GM19372 (cell line): ENCODE results near the gene PDLIM7.

Experiments
- ATAC-seq: cut with Tn5 transposase; IDR thresholded peaks from one replicate; pipeline ENCODE4 v1.9.1; 2021; ENCODE audit warnings: mild to moderate bottlenecking, low read depth, moderate library complexity; ENCODE audit not compliant: unreplicated experiment

PDLIM7 gene

DNA sequence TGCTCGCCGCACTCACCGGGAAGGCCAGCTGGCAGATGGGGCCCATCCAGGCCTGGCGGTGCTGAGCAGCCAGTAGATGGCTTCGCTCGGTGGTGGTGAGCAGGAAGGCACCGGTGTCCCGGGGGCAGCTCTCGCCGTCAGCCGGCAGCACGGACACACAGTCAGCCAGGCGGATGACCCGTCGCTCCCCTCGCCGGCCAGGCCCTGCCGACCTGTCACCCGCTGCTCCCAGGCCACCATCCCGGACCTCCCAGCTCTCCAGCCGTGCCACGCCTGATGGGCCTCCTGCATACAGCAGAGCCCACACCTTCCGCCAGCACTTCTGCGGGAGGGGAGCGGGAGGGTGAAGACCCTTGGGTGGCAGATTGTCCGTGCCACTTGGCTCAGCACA is 10.8 kb upstream of the PDLIM7 start:
- no peak for ATAC-seq

DNA sequence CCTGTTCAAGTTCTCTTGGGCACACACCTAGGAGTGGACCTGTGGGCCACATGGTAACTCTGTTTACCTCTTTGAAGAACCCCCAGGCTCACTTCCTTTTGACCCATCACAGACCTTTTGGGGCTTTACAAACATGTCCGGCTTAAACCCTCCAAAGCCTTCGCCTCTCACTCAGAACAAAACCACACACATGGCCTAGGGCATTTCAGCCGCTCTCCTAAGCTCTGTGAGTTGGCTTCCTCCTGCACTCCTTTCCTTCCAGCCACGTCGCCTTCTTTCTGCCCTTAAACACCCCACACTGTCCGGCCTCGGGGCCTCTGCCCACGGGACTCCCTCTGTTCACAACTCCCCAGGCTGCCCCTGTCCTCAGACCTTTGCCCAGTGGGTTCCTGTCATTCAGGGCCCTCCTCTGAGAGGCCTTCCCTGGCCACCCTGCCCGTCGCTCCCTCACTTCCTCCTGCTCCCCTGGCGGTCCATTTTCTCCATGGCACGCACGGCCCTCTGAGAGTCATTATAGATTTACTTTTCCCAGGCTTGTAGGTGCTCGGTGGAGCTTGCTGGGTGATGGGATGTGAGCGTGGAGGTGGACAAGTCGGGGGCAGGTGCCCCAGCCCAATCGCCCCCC is 10.3 kb upstream of the PDLIM7 start:
- ATAC-seq: no peak

DNA sequence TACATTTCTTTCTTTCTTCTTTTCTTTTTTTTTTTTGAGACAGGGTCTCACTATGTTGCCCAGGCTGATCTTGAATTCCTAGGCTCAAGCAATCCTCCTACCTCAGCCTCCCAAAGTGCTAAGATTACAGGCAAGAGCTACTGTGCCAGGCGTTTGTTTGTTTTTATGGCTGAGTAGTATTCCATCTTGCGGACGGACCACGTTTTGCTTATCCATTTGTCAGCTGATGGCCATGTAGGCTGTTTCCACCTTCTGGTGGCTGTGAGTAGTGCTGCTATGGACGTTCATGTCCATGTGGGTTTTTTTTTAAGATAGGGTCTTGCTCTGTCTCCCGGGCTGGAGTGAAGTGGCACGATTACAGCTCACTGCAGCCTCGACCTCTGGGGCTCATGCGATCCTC is 9.8 kb upstream of the PDLIM7 start:
- ATAC-seq: no peak

DNA sequence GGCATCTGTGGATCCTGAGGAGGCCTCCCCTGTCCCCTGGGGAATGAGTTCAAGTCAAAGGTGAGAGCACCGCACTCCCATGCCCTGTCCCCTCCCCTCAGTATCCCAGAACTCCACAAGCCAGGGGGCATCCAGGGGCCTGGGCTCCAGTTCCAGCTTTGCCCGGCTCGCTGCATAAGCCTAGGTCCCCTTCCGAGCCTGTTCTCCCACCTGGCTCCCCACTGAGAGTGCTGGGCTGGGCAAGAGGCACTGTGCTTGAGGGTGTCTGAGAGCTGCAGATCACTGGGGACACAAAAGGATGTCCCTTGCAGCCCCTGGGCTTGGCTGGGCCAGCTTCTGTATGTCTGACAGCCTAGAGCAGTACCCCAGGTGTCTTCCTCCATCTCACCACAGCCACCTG is 7.7 kb upstream of the PDLIM7 start:
- ATAC-seq: no peak

DNA sequence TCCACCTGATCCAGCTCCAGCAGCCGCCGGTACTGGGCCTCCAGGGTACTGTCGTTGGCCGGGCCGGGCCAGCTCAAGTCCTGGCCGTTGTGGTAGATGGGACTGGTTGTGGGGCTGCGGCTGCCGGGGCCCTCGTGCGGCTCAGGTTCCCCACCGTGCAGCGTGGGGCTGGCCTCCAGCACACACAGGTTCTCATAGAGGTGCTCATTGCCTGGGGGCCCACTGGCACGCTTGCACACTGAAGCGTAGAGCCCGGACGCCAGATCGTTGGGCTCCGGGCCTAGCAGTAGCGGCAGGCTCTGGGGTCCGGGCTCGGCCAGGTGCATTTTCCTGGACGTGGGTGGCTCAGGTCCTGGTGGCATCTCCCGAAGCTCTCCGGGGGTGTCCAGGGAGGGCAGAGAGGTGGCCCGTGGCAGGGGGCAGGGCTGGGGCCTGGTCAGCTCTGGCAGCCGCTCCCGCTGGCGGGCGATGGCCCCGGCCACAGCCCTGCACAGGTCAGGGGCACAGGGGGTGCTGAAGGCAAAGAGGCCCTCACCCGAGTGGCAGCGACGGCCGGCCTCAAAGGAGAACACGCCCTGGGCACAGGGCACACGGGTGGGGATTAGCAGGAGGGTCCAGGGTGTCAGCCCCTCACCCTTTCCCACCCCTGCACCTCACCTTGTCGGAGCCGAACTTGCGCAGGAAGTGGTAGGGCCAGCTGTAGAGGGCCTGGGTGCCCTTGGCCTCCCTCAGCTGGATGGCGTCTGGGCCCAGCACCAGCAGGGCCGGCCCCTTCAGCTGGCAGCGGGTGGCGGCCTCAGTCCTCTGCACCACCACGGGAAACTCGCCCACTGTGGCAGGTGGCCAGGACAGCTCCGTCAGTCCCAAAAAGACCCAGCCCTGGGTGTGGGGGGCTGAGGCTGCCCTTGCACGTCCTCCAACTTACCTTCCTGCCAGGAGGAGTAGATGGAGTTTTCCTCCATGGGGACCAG is 7.0 kb upstream of the PDLIM7 start:
- no peak for ATAC-seq

DNA sequence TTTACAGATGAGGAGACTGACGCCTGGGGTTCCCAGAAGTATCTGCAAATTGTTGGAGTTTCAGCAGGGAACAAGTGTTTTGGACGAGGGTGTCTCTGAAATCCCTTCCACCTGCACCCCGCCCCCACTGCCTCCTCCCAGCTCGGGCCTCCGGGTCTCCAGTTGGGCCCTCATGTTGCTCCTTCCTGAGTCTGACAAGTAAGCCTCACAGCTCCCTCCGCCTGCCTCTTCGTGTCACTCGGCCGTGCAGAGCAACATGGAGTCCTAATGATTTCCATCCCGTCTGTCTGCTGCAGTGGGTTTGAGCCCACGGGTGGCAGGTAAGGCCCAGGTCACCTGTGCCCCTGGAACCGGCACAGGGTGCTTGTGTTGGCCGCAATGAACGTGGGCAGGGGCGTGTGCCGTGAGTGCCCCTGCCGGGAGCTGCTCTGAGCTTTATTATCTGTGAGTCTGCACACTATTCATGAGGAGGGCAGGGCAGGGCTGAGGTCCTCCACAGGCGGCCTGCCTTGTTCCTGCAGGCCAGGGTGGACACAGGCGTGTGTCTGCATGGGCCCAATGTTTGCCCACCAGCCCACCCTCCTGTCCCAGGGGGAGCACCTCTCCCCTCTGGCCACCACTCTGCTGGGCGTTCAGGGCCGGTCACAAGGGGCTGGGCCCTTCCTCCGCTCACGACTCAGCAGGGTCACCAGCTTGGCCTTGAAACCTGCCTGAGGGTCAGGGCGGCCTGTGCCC is 6.1 kb upstream of the PDLIM7 start:
- ATAC-seq: no peak

DNA sequence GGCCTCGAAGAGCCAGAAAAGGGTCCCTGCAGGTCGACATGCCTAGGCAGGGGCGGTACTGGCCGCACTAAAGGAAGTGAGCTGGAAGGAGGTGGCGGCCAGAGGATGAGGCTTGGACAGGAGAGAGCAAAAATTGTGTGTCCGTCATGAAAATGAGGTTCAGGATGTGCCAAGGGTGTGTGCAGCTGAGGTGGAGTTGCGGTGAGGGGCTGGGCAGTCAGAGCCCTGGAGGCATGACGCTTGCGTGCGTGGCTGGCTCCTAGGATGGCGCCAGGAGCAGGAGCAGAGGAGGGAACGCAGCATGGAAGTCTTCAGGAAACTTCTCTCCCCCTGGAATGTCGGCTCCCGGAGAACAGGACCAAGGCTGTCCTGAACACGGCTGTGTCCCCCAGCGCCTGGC is 5.5 kb upstream of the PDLIM7 start:
- no peak for ATAC-seq

DNA sequence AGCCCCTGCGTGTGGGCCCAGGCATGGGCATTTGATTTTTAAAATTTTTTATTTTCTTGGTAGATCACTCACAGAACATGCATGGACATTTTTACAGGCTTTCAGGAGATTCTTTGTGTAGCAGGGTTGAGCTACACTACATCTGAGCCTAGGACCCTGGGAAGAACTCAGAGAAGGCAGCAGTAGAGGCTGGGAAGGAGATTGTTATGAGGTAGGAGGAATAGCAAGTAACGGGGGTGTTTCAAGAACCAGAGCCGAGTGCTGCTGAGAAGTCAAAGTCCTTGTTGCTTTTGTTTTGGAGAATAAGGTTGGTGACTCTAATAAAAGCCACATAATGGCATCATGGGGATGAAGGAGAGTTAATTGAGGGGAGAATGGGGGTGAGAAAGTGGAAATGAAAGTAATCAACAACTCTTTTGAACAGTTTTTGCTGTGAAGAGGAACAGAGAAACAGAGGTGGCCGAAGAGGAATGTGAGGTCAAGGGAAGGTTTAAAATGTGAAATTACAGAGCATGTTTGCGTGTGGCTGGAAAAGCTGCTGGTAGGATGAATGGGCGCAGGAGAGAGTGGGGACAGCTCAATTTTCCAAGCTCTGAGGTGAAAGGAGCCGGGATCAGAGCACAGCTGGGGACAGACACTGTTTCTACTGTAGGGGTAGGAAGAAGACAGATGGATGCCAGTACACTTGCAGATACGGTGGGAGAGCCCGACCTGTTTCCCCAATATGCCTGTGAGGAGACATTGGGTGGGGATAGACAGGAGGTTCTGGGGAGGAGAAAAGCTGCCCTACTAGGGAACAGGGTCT is 4.7 kb upstream of the PDLIM7 start:
- no peak for ATAC-seq

DNA sequence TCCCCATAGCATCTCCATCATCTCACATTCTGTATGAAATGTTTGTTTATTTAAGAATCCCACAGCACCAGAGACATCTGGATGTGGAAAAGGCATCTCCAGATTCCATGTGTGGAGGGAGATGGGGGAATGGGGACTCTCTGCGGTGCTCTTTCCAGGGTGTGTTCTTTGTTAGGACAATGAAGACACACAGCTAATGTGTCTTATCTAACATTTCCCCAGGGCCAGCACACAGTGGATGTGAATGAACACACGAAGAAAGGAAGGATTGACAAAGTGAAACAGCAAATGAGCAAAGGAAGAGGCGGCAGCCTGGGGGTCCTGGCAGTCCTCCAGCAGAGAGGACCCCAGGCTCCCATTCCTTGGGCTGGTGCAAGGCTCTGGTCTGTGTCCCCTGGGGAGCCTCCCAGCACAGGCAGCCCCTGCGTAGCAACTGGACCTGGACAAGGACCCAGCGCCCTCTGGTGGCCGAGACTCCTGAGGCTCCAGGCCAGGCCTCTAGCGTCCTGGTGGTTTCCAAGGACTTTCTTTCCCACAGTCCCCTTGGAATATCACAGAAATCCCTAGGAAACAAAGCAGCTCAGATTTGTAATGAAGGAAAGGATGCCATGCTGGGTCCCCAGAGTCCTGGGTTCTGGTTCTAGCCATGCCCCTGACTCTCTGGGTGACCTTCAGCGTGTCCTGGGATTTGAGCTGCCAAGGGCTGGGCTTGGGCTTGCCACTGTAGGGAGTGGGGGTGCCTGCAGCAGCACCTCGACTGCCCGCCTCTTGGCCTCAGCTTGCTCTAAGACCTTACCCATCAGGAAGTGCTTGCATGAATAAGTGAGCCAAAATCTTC is 3.5 kb upstream of the PDLIM7 start:
- no peak for ATAC-seq

DNA sequence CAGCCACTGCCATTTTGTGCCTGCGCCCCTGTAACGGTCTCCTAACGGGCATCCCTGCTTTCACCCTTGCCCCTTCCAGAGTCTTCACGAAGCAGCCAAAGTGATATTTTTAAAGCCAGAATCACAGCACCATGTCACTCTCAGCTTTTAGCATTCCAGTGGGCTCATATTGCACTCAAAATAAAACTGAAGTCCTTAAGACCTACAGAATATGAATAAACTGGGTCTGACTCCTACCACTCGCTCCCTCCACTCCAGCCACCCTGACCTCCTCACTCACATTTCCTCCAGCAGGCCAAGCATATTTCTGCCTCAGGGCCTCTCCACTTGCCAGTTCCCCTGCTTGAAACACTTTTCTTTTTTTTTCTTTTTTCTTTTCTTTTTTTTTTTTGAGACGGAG is 2.4 kb upstream of the PDLIM7 start:
- no peak for ATAC-seq

DNA sequence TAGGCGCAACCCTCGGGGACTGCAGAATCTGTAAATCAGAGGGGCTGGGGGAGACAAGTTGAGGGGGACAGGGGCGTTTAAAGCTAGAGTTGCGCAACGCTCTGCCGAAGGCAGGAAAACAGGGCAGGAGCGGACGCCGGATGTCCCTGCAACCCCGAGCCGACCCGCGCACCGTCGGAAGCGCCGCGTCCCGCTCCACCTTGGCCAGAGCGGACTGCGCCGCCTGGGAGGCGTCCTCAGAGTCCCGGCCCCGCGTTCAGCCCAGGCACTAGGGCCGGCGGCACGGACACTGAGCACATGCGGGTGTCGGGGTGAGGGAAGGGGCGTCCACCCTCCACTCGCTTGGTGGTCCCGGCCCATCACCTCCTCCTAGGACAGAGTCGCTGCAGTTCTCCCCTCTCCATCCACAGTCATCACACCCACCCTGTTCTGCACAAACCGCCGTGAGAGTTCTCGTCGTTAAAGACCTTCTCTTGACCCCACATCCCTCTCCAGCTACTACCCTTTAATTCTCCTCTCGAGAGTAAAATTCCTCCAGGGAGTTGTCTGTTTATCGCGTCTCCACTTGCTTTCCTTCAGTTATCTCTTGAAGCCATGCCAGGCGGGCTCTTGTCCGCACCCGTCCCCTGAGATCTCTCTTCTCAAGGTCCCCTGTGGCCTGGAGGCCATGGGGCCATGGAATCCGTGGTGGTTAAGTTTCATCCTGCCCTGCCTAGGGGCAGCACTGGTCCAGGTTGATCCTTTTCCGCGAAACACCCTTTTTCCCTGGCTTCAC is 796 bp upstream of the PDLIM7 start:
- no peak for ATAC-seq

DNA sequence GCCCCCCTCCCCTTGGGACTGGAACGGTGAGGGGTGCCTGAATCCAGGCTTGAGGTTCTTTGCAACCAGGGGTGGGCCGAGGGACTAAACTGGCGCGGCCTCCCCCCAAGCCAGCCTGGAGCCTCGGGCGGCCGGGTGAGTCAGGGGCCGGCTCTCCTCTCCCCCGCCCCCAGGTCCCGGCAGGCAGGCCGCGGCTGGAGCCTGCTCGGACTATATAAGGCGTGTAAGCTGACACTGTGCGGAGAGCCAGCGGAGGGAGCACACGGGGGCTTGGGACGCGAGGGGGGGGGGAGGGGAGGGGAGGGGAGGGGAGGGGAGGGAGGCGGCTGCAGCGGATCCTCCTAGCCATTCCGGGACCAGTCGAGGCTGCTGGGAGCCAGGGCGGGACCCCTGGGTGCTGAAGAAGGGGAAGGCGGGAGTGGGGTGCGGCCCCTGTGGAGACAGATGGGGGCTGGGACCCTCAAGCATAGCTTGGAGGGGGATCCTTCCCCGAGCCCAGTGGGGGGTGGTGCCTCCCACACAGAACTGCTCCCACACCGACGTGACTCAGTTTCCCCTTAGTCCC is 595 bp downstream of the PDLIM7 start:
- no peak for ATAC-seq

DNA sequence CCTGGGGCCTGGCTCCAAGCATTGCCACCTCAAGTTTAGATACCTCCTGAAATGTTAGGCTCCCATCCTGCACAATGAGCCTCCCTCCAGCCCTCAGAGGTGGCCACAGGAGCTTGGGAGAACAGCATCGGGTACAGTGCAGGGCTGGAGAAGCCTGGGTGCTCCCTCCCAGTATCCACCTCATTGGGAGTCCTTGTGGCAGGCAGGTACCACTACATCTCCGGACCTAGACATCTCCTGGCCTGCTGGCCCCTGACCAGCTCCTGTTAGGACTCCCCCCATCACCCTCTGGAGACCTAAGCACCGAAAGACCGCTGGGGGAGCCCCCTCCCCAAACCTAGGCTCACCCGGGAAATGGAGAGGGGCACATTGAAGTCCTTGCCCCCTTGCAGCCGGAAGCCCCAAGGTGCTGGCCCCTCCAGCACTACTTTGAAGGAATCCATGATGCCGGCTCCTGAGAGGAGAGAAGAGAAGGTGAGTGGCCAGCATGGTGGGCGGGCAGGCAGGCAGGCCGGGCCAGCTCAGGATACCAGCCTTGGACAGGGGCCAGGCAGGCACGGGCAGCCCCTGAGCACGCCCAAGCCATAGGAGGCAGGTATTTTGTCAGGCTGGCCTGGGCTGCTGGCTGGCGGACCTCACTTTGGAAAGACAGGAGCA is 1.2 kb downstream of the PDLIM7 start:
- no peak for ATAC-seq

DNA sequence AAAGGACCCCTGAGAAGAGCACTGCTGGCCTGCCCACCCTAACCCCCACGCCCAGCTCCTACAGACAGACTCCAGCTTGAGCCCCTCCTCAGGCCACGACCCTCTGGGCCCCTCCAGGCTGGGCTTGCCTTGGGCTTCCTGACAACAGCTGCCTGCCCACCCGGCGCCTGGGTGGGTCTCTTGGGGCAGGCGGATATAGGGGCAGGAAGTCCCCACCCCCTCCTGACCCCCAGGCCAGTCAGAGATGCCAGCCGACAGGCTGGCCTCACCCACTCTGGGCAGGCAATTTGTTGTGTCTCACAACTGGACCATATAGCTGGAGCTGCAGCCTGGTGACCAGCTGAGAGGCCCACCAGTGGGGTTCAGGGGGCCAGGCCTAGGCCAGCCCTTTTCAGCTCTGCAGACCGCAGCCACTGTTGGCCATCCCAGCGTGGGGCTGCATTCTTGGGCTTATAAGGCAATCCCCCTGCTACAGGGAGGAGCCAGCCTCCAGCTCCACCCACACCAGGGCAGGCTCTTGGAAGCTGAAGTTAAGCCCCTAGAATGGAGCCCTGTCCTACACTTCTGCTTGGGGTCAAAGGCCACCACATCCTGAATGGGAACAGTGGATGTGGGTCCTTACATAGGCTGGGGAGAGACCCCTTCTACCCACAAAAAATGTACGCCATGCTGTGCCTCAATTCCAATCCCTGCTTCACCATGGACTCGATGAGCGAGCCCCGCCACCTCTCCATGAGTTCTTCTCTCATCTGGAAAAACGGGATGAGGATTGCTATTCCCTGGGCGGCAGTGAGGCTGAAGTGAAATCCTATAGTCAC is 2.0 kb downstream of the PDLIM7 start:
- no peak for ATAC-seq

DNA sequence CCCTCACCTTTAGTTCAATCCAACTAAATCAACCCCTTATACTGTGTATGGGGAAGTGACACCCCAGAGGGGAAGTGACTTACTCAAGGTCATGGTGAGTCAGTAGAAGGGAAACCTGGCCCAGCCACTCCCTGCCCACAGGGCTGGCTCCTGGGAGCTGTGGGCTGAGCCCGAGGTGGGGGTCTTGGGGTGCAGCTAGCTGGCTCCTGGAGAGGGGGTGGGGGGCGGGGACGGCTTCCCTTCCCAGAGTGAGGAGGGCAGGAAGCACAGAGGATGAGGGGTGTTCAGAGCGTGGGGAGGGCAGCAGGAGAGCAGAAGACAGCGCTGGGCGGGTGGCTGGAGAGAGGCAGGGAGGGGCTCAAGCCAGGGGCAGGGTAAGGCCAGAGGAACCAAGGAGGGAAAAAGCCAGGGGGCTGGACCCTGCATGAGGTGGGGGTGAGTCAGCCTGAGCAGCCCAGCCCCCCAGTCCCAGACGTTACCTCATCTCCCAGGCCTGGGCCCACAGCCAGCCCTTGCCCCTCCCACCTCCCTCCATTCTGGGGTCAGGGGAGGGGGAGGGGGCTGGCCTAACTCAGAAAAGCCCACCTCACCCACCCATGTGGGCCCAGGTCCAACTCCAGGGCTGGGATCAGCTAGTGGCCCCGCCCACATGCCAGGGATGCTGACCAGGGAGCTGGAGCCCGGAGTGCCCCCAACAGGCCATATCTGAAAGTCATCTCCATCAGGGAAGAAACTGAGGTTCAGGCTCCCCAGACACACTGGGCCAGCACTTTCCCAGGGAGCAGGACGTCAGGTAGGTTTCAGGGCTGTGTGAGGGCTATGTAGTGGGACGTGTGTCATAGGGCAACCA is 2.8 kb downstream of the PDLIM7 start:
- ATAC-seq: no peak

DNA sequence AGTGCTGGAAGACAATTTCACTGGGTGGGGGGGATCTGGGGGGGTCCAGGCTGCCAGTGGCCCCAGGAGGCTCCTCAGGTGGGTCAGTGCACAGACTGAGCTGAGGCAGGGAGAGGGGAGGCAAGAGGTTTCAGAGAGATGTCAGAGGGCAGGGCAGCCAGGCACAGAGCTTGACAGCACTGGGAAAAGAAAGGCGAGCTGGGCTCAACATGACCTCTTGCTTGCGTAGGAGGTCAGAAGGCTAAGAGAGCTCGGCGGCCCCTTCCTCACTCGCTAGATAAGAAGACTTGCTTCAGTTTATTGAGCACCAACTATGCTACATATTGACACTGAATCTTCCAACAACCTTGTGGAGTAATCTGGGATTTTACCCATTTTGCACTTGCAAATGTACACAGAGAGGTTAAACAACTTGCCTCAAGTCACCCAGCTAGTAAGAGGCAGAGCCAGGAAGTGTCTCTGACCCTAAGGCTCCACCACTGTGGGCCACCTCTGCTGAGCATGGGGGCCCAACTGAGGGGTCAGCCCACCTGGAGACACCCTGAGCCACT is 3.5 kb downstream of the PDLIM7 start:
- no peak for ATAC-seq
